Right lobe of liver (tissue), 6 donors: ENCODE measurements around the gene MED12L. TPM values are rescaled to one million over a fixed set of nuclear protein-coding genes. Genes with fewer than 3 reads are reported as not detected.

Experiments
- ATAC-seq, 4 donors: fragments of 200-7000 bp; cut with Tn5 transposase; one replicate each; pipeline ENCODE4 v1.9.1; 2020; ENCODE audit warnings: mild to moderate bottlenecking in 4 of 4, moderate library complexity in 4 of 4
- DNase-seq, 3 donors: peaks; one replicate each; pipeline ENCODE4 v3.0.0-alpha.2; 2020
- H3K27ac ChIP-seq, 3 donors: fragments of 200-600 bp; one replicate each; pipeline ENCODE4 v1.8.0; 2022
- H3K27me3 ChIP-seq, 2 donors: fragments of 200-600 bp; one replicate each; pipeline ENCODE4 v1.8.0; 2022
- H3K36me3 ChIP-seq, 4 donors: fragments of 200-600 bp; sonication (generic) in 1 of 4; one replicate each; pipeline versions ENCODE4 v1.5.1 to v1.8.0; 2017 to 2022; ENCODE audit warnings: control low read depth in 1 of 4
- H3K4me1 ChIP-seq, 4 donors: fragments of 200-600 bp; sonication (generic) in 1 of 4; one replicate each; pipeline versions ENCODE4 v1.5.1 to v1.8.0; 2017 to 2022; ENCODE audit warnings: control low read depth in 1 of 4
- H3K4me3 ChIP-seq, 3 donors: fragments of 200-600 bp; one replicate each; pipeline ENCODE4 v1.8.0; 2022
- H3K9me3 ChIP-seq, 4 donors: fragments of 200-600 bp; sonication (generic) in 1 of 4; one replicate each; pipeline versions ENCODE4 v1.5.1 to v1.8.0; 2017 to 2022; ENCODE audit warnings: control low read depth in 1 of 4
- POLR2A ChIP-seq: fragments of 450-650 bp; IDR thresholded peaks from one replicate; pipeline ENCODE4 v1.6.1; 2017; ENCODE audit warnings: antibody characterized with exemption, mild to moderate bottlenecking
- WGBS: methylation state at CpG from one replicate; pipeline ENCODE4 v1.1.6; 2018; ENCODE audit warnings: low coverage, low lambda C conversion rate; ENCODE audit not compliant: insufficient coverage; ENCODE audit errors: missing lambda C conversion rate; 5-methylcytosine and 5-hydroxymethylcytosine counted together
- intact Hi-C, 2 donors: fragments of 100-400 bp; cut with DNase I; formaldehyde crosslinking; loops; one replicate each; pipeline versions ENCODE4 v1.11.2 to v1.14.1; 2022
- total RNA-seq, 6 experiments: library from RNA; depleted of rRNA in 2 of 6; stranded (reverse); fragments of >200 nt in 2 of 6; fragmentation: NEBNext Ultra II Directional in 3 of 6; extraction: Animal tissue kit (Norgen Biotek cat#: 25700) in 3 of 6; gene quantifications; one replicate each; pipeline versions ENCODE4 v1.1.0 to v1.2.4, GENCODE V29; 2016 to 2023
- TF ChIP-seq, protein P1 (sequence below), 4 donors: fragments of 200-600 bp in 3 of 4; fragments of 450-650 bp in 1 of 4; IDR thresholded peaks; one replicate each; pipeline versions ENCODE4 v1.5.1 to v1.8.0; 2016 to 2022; ENCODE audit warnings: antibody characterized with exemption in 4 of 4, mild to moderate bottlenecking in 2 of 4
- donor health status: DM: no; HTN: yes; CAD: no.
- donor health status: DM: no; HTN: no; CAD: no.
- donor health status: DM: no; HTN: no; CAD: no.
- donor health status: DM: no; HTN: yes; CAD: no.
- donor health status: DM: no; HTN: yes; CAD: no.

MED12L gene
- total RNA-seq, 6 experiments from 2014 or later: 0.04 to 0.64 (median 0.40) TPM

DNA sequence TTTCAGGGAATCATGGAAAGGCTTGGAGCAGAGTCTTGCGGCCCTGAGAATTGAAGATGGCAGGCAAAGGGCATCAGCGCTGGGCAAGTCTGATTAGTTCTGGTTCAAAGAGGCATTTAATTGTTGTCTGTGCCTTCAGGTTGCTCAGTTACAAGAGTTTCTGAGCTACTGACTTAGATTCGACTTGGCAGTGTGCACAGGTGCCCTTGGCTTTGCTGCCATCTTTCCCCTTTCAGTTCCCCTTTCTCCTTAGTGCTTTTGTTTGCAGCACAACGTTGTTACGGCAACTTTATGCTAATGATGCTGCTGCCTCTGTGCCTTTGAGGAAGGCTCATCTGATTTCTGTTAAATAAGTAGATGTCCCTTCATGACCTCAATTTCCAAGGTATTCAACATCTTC lies 180.4 kb downstream of the MED12L start:
- Histone ChIP-seq H3K9me3 (no peaks in the 10 kb centered on the region), H3K4me3 (no peak overlapping the region), H3K27me3 (no peaks in the 10 kb centered on the region), H3K4me1 (no peaks in the 10 kb centered on the region), H3K27ac (no peak overlapping the region), H3K36me3 (no peaks in the 10 kb centered on the region)
- intact Hi-C loops: no loop called here
- no peak for DNase-seq
- WGBS: 63% methylated on average over 5 of the region's 5 CpGs
- peak in 3 of 4 donors; percentile 44 to 54 (median 52) for ATAC-seq
- TF ChIP-seq POLR2A: no peak
- TF ChIP-seq, protein P1, sequence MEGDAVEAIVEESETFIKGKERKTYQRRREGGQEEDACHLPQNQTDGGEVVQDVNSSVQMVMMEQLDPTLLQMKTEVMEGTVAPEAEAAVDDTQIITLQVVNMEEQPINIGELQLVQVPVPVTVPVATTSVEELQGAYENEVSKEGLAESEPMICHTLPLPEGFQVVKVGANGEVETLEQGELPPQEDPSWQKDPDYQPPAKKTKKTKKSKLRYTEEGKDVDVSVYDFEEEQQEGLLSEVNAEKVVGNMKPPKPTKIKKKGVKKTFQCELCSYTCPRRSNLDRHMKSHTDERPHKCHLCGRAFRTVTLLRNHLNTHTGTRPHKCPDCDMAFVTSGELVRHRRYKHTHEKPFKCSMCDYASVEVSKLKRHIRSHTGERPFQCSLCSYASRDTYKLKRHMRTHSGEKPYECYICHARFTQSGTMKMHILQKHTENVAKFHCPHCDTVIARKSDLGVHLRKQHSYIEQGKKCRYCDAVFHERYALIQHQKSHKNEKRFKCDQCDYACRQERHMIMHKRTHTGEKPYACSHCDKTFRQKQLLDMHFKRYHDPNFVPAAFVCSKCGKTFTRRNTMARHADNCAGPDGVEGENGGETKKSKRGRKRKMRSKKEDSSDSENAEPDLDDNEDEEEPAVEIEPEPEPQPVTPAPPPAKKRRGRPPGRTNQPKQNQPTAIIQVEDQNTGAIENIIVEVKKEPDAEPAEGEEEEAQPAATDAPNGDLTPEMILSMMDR (IDR thresholded peaks at IDR 0.05): no peak

DNA sequence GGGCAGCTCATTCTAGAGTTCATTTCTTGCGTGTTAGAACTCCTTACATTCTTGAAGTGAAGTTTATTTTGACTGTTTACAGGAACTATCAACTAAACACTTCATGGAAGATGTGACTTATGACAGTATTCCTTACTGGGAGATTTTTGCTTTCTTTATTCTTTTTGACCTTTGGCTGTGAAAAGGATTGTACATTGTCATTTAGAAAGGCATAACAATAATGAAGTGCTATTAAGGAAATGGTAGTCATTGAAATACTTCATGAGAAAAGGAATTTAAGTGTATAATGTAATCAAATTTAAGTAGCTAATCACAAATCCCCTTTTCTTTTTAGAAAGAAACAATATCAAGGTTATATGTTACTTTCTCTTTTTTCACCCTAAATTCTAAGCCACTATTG lies 181.6 kb downstream of the MED12L start:
- intact Hi-C loops: no loop called here
- Histone ChIP-seq H3K4me1 (no peaks in the 10 kb centered on the region), H3K27me3 (no peaks in the 10 kb centered on the region), H3K27ac (no peak overlapping the region), H3K4me3 (no peak overlapping the region), H3K9me3 (no peaks in the 10 kb centered on the region), H3K36me3 (no peaks in the 10 kb centered on the region)
- WGBS: 92% methylated on average over 1 of the region's 1 CpG
- TF ChIP-seq, protein P1 (IDR thresholded peaks at IDR 0.05): no peak
- no peak for TF ChIP-seq POLR2A
- ATAC-seq (no peak), DNase-seq (no peak)

DNA sequence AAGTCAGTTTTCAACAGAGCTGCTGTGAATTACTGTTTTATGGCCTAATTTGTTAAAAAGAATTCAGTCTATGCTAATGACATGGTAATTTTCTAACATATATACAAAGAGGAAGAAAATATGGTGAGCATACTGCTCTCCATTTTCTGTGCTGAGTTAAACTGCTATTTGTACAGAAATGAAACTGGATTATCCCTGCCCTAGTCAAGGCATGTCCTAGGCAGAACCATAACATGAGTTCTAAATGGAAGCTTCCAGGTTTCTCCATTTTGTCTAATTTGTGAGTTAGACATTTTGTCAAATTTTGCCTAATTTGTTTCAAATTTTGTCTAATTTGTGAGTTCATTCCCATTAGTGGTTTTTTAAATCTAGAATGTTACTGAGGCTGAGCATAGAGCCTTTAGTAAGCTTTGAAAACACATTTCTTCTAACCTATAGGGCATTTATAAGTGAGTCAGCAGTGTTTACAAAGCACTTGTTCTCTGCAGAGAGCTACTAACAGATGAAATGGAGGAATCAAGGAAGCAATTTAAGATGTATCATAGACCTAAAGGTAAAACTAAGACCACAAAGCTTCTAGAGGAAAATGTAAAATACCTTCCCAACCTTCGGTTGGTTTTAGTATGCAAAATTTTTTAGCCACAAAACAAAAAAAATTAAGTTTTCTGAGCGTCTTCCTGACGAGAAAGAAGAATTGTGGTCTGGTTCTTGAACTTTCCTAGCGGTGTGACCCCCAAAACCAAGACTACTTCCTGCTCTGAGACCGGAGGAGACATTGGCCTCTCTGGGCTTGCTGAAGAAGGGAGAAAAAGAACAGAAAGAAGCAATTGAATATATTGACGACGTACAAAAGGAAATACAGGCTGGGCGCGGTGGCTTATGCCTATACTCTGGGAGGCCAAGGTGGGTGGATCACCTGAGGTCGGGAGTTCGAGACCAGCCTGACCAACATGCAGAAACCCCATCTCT lies 183.1 kb downstream of the MED12L start:
- ATAC-seq: no peak
- intact Hi-C loops: no loop called here
- no peaks in the 10 kb centered on the region for H3K4me1 ChIP-seq

DNA sequence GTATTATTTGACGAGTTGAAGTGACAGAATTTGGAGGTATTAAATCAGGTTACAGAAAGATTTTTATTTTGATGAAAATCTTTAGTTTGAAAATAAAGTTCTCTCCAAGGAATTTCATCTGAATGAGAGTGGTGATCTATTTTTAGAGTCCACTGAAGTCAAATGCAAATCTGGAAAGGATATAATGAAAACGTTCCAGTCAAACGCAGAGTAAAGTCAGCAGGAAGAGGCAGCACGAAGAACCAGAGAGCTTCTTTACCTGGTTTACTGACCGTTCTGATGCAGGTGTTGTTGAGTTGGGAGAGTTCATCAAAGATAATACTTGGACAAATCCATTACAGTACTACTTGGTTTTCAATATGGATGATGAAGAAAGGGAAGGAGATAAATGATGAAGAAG lies 184.2 kb downstream of the MED12L start:
- Histone ChIP-seq H3K4me1 (no peaks in the 10 kb centered on the region), H3K27me3 (no peaks in the 10 kb centered on the region), H3K4me3 (no peak overlapping the region), H3K27ac (no peak overlapping the region), H3K36me3 (no peaks in the 10 kb centered on the region), H3K9me3 (no peaks in the 10 kb centered on the region)
- TF ChIP-seq, protein P1 (IDR thresholded peaks at IDR 0.05): no peak
- no peak for TF ChIP-seq POLR2A
- intact Hi-C loops: no loop called here
- DNase-seq: no peak
- whole genome bisulfite sequencing: 63% methylated on average over 5 of the region's 5 CpGs
- ATAC-seq: no peak

More for the DNA sequence above, 183.1 kb downstream of the MED12L start:
- H3K27me3 ChIP-seq: no peaks in the 10 kb centered on the region
- H3K36me3 ChIP-seq: no peaks in the 10 kb centered on the region
- no peak for TF ChIP-seq POLR2A
- TF ChIP-seq, protein P1 (IDR thresholded peaks at IDR 0.05): no peak
- no peak overlapping the region for H3K27ac ChIP-seq
- DNase-seq: no peak
- H3K9me3 ChIP-seq: no peaks in the 10 kb centered on the region
- WGBS: 71% methylated on average over 9 of the region's 11 CpGs
- H3K4me3 ChIP-seq: no peak overlapping the region
